ENCODE data around the gene STXBP3.

STXBP3 gene

GRCh38 chr1:108841703-108842102 is 95.2 kb downstream of the STXBP3 start:
- DNase-seq (ENCODE audit: low read depth in 2 of 3, low spot score in 1 of 3): no peak

GRCh38 chr1:108842525-108843181 is 96.2 kb downstream of the STXBP3 start:
- DNase-seq (ENCODE audit: low read depth in 2 of 3, low spot score in 1 of 3): no peak

- no peak for DNase-seq (ENCODE audit: low read depth in 2 of 3, low spot score in 1 of 3)
Observed at GRCh38 chr1:108843390-108844137, 97.1 kb downstream of the STXBP3 start.

GRCh38 chr1:108845446-108845845 is 99.0 kb downstream of the STXBP3 start:
- DNase-seq (ENCODE audit: low read depth in 2 of 3, low spot score in 1 of 3): no peak

- no peak for DNase-seq (ENCODE audit: low read depth in 2 of 3, low spot score in 1 of 3)
Observed at GRCh38 chr1:108845991-108846390, 99.5 kb downstream of the STXBP3 start.

- no peak for DNase-seq (ENCODE audit: low read depth in 2 of 3, low spot score in 1 of 3)
Observed at GRCh38 chr1:108847494-108847893, 101.0 kb downstream of the STXBP3 start.

- DNase-seq (ENCODE audit: low read depth in 2 of 3, low spot score in 1 of 3): no peak
Observed at GRCh38 chr1:108848806-108849205, 102.3 kb downstream of the STXBP3 start.

GRCh38 chr1:108850929-108851328 is 104.5 kb downstream of the STXBP3 start:
- DNase-seq (ENCODE audit: low read depth in 2 of 3, low spot score in 1 of 3): no peak

- no peak for DNase-seq (ENCODE audit: low read depth in 2 of 3, low spot score in 1 of 3)
Observed at GRCh38 chr1:108851567-108851966, 105.1 kb downstream of the STXBP3 start.

- no peak for DNase-seq (ENCODE audit: low read depth in 2 of 3, low spot score in 1 of 3)
Observed at GRCh38 chr1:108852221-108852975, 105.9 kb downstream of the STXBP3 start.

GRCh38 chr1:108854221-108855019 is 107.9 kb downstream of the STXBP3 start:
- no peak for DNase-seq (ENCODE audit: low read depth in 2 of 3, low spot score in 1 of 3)

GRCh38 chr1:108856994-108857393 is 110.5 kb downstream of the STXBP3 start, which contains the start of gene AKNAD1:
TSS of gene AKNAD1 (minus strand) at chr1:108857094. CDS start at chr1:108852664, 4,430 bp downstream.
- DNase-seq (ENCODE audit: low read depth in 2 of 3, low spot score in 1 of 3): no peak

- DNase-seq (ENCODE audit: low read depth in 2 of 3, low spot score in 1 of 3): no peak
Observed at GRCh38 chr1:108858230-108858950, 111.9 kb downstream of the STXBP3 start.

All from stimulated activated CD4-positive, alpha-beta T cell treated with anti-CD3 and anti-CD28 coated beads, Interleukin-12 subunit alpha, Interleukin-12 subunit beta, amount 100 ng/mL, for 48 hours (primary cell).